ENCODE measurements around the gene PRTG. TPM values are rescaled to one million over a fixed set of nuclear protein-coding genes. Genes with fewer than 3 reads are reported as not detected.

Gene PRTG
- total RNA-seq, 1 donor = 4.7 TPM

DNA sequence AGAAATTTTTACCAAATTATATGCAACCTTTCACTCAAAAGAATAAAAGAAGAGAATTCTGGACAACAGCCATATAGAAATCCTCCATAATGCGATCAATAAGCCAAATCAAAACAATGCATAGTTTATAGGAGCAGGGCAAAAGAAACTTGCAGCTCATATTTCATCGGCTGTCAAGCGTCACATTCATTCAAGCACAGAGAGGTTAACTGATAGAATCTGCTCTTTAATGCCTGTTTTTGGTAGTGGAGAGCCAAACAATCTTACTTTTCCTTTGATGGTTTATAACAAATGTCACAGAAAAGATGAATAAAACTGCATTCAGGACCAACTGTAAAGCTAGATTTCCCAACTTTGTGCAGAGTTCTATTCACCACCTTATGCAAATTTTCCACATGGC, 35.4 kb downstream of the PRTG start:
- no peaks in the 10 kb centered on the region for H3K79me2 ChIP-seq (ENCODE audit: insufficient read depth, low read length)

DNA sequence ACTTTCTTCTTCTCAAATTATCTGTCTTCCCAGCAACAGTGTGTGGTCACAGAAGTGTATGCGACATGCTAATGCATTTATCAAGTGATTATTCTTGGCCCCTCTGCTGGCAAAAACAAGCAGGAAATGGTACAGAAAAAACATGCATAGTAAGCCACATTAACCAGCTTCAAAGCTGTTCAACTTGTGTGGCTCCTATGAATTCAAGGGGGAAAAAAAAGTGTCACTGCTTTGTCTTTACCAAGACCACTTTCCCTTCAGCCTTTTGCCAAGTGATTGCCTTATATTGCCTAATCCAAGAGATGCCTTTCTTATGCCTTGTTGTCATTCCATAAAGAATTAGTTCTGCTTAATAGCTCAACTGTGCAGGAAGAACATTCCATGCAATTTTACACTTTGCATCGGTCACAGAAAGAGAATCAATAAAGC, 39.1 kb downstream of the PRTG start:
- no peaks in the 10 kb centered on the region for H3K79me2 ChIP-seq (ENCODE audit: insufficient read depth, low read length)
- H3K4me2 ChIP-seq (ENCODE audit: insufficient read depth, low read length) = no peak overlapping the region

More for the DNA sequence above, 35.4 kb downstream of the PRTG start:
- H3K4me2 ChIP-seq (ENCODE audit: insufficient read depth, low read length) = no peak overlapping the region
- no peak for DNase-seq (ENCODE audit: insufficient read length, low spot score, missing footprints)
- peaks cover 5% of the 10 kb centered on the region for H3K4me1 ChIP-seq (ENCODE audit: insufficient read depth, low read length)
- H3K9me3 ChIP-seq (ENCODE audit: low read depth, low read length) = no peaks in the 10 kb centered on the region
- no peaks in the 10 kb centered on the region for H3K27me3 ChIP-seq (ENCODE audit: insufficient read depth, low read length)
- H3K36me3 ChIP-seq (ENCODE audit: insufficient read depth, low read length) = no peaks in the 10 kb centered on the region
- H4K20me1 ChIP-seq (ENCODE audit: insufficient read depth, low read length) = no peaks in the 10 kb centered on the region
- no peak overlapping the region for H2AFZ ChIP-seq (ENCODE audit: low read length)
- no peak overlapping the region for H3K27ac ChIP-seq (ENCODE audit: low read depth, low read length)
- H3K4me3 ChIP-seq (ENCODE audit: insufficient read depth, low read length) = no peak overlapping the region
- TF ChIP-seq, protein P1, sequence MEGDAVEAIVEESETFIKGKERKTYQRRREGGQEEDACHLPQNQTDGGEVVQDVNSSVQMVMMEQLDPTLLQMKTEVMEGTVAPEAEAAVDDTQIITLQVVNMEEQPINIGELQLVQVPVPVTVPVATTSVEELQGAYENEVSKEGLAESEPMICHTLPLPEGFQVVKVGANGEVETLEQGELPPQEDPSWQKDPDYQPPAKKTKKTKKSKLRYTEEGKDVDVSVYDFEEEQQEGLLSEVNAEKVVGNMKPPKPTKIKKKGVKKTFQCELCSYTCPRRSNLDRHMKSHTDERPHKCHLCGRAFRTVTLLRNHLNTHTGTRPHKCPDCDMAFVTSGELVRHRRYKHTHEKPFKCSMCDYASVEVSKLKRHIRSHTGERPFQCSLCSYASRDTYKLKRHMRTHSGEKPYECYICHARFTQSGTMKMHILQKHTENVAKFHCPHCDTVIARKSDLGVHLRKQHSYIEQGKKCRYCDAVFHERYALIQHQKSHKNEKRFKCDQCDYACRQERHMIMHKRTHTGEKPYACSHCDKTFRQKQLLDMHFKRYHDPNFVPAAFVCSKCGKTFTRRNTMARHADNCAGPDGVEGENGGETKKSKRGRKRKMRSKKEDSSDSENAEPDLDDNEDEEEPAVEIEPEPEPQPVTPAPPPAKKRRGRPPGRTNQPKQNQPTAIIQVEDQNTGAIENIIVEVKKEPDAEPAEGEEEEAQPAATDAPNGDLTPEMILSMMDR (IDR thresholded peaks at IDR 0.05; ENCODE audit: extremely low read depth, low read depth, low read length) = no peak

DNA sequence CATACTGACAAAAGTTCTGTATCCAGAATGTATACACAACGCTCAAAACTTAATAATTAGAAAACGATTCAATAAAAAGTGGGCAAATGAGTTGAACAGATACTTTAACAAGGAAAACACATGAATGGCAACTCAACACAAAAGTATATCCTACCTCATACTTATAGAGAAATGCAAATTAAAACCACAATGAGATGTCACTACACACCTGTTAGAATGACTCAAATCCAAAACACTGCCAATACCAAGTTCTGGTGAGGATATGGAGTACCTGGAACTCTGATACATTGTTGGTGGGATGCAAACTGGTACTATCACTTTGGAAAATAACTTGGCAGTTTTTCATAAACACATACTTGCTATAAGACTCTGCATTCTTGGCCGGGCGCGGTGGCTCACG, 42.1 kb downstream of the PRTG start:
- H3K79me2 ChIP-seq (ENCODE audit: insufficient read depth, low read length) = no peaks in the 10 kb centered on the region
- no peaks in the 10 kb centered on the region for H3K9me3 ChIP-seq (ENCODE audit: low read depth, low read length)
- H2AFZ ChIP-seq (ENCODE audit: low read length) = no peak overlapping the region
- H4K20me1 ChIP-seq (ENCODE audit: insufficient read depth, low read length) = no peaks in the 10 kb centered on the region
- no peak for DNase-seq (ENCODE audit: insufficient read length, low spot score, missing footprints)
- no peaks in the 10 kb centered on the region for H3K27me3 ChIP-seq (ENCODE audit: insufficient read depth, low read length)
- no peaks in the 10 kb centered on the region for H3K4me1 ChIP-seq (ENCODE audit: insufficient read depth, low read length)
- no peak overlapping the region for H3K4me3 ChIP-seq (ENCODE audit: insufficient read depth, low read length)
- no peak overlapping the region for H3K4me2 ChIP-seq (ENCODE audit: insufficient read depth, low read length)
- no peak overlapping the region for H3K27ac ChIP-seq (ENCODE audit: low read depth, low read length)
- TF ChIP-seq, protein P1 (IDR thresholded peaks at IDR 0.05; ENCODE audit: extremely low read depth, low read depth, low read length) = no peak
- no peaks in the 10 kb centered on the region for H3K36me3 ChIP-seq (ENCODE audit: insufficient read depth, low read length)

More for the DNA sequence above, 39.1 kb downstream of the PRTG start:
- Histone ChIP-seq H4K20me1 (ENCODE audit: insufficient read depth, low read length) (no peaks in the 10 kb centered on the region), H2AFZ (ENCODE audit: low read length) (no peak overlapping the region), H3K9me3 (ENCODE audit: low read depth, low read length) (no peaks in the 10 kb centered on the region), H3K4me1 (ENCODE audit: insufficient read depth, low read length) (no peaks in the 10 kb centered on the region), H3K36me3 (ENCODE audit: insufficient read depth, low read length) (no peaks in the 10 kb centered on the region), H3K27ac (ENCODE audit: low read depth, low read length) (no peak overlapping the region), H3K27me3 (ENCODE audit: insufficient read depth, low read length) (no peaks in the 10 kb centered on the region), H3K4me3 (ENCODE audit: insufficient read depth, low read length) (no peak overlapping the region)
- no peak for DNase-seq (ENCODE audit: insufficient read length, low spot score, missing footprints)
- TF ChIP-seq, protein P1 (IDR thresholded peaks at IDR 0.05; ENCODE audit: extremely low read depth, low read depth, low read length) = no peak

DNA sequence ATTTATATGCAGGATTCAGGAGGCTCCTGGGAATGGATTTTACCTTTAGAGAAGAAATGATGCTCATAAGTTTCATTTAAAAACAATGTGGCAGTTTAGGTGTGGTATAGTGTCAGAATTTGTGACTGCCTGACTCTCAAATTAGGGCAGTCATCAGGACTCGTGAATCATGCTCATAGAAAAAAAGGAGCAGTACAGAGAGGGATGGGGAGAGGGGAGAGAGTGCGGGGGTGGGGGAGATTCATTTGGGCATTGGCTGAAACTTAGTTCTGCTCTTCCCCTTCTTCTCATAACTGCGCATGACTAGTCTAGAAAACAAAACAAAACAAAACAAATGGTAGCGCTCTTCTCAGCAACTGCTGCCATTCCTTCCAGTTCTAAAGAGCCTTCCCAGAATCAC, 44.3 kb downstream of the PRTG start:
- Histone ChIP-seq H3K79me2 (ENCODE audit: insufficient read depth, low read length) (no peaks in the 10 kb centered on the region), H3K4me3 (ENCODE audit: insufficient read depth, low read length) (no peak overlapping the region), H2AFZ (ENCODE audit: low read length) (no peak overlapping the region), H3K27me3 (ENCODE audit: insufficient read depth, low read length) (no peaks in the 10 kb centered on the region), H3K27ac (ENCODE audit: low read depth, low read length) (no peak overlapping the region), H3K36me3 (ENCODE audit: insufficient read depth, low read length) (no peaks in the 10 kb centered on the region), H3K4me2 (ENCODE audit: insufficient read depth, low read length) (no peak overlapping the region), H3K4me1 (ENCODE audit: insufficient read depth, low read length) (no peaks in the 10 kb centered on the region), H4K20me1 (ENCODE audit: insufficient read depth, low read length) (no peaks in the 10 kb centered on the region), H3K9me3 (ENCODE audit: low read depth, low read length) (no peaks in the 10 kb centered on the region)
- TF ChIP-seq, protein P1 (IDR thresholded peaks at IDR 0.05; ENCODE audit: extremely low read depth, low read depth, low read length) = no peak
- no peak for DNase-seq (ENCODE audit: insufficient read length, low spot score, missing footprints)
